ENCODE measurements around the gene LRRC45.
A peak's percentile ranks its signal among the peaks of the same experiment; 100 is the strongest.

The LRRC45 gene

DNA sequence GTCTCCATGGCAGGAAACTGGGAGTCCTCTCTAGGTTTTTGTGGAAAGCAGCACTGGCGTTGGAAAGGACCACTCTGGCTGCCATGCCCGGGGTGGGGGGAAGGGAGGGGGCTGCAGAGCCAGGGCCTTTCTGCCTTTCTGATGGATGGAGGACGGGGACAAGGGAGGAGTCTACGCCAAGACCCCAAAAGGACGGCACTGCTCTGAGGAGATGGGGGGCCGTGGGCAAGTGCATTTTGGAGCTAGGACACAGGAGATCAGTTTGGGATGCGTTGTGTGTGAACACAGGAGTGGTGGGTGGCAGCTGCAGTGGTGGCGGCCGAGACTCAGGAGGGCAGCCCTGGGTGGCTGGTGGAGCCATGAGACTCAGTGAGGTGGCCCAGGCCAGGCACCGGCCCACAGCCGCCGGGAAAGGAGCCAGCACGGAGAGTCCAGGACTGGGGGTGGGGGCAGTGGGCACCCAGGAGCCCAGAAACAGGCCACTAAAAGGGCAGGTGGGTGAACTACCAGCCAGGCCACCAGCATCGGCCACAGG is 2.5 kb upstream of the LRRC45 start:
- DNase-seq, result no peak

DNA sequence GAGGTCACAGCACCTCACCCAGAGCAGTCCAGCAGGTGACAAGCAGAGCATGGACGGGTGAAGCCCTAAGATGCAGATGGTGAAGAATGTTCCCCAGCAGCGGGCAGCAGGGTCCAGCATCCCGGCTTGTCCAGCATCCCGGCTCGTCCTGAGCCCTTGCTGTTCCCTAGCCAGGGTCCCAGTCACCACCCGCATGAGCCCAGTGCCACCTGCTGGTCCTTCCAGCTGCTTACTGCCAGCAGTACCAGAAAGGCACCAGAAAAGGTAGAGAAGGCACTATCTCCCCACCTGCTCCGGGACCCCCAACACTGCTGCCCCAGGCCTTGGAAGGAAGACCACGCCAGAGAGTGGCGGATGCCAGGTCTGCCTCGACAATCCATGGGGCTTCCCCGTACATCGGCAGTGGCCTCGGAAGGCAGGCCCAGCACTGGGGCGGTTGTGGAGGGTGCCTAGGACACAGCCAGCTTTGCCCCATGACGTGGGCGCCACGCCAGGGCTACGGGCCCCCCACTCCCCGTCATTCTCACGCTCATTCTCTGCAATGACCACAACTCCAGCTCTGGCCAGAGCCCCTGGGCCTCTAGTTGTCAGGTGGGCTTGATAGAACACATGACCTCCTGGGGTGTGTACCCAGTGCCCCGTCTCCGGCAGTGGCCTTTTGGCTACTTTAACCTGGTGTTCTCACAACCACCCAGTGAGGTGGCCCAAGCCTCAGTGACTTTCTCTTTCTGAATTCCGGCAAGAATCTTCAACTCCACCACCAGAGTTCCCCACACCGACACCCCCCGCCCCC is 1.8 kb upstream of the LRRC45 start:
- peak; percentile 67 for DNase-seq

DNA sequence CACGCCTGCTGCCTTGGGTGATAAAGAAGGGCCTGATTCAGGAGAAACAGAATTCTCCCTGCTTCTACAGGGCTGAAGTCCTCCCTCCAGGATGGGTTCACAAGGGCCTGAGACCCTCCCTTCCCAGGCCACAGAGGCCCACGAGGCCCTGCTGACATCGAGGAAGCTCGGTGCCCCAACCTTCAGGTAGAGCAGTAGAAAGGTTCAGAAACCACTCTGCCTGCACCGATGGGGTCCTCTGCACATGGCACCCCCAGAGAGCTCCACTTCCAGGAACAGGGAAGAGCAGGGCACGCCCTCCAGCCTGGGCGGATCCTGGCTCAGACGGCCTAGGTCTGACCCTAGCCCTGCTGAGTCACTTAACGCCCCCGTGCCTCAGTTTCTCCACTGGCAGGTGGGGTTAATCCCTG is 1.2 kb upstream of the LRRC45 start:
- DNase-seq, result peak; percentile 51

DNA sequence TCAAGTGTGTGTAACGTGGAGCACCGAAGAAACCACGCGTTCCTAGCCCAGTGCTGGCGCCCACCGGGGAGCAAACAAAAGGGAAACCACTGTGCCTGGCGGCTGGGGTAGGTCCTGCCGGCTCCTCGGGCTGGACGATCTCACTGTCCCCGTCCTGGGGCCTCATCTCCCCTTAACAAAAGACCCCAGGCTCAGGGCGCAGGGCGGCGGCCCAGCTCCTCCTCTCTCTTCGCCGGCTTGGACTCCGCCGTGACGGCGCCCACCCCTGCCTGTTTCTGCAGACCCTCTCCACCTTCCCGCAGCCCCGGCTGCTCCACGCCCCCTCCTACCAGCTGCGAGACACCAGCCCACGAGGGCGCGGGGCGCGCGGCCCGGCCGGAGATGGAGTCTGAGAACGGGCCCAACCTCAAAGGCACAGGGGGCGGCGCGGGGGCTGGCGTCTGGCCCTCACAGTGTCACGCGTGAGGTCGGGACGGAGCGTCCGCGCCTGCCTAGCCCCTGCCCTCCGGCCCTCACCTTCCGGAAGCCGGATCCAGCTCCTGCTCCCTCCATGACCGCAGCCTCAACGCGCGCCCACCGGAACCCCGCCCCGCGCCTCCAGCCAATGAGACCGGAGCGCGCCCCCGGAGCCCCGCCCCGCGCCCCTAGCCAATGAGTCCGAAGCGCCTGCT is 660 bp upstream of the LRRC45 start, which contains the start of gene CENPX:
CENPX (minus strand) TSS at position 569 of the 671 bp plus-strand sequence; CDS start at position 552, 17 bp downstream.
- DNase-seq, result no peak

DNA sequence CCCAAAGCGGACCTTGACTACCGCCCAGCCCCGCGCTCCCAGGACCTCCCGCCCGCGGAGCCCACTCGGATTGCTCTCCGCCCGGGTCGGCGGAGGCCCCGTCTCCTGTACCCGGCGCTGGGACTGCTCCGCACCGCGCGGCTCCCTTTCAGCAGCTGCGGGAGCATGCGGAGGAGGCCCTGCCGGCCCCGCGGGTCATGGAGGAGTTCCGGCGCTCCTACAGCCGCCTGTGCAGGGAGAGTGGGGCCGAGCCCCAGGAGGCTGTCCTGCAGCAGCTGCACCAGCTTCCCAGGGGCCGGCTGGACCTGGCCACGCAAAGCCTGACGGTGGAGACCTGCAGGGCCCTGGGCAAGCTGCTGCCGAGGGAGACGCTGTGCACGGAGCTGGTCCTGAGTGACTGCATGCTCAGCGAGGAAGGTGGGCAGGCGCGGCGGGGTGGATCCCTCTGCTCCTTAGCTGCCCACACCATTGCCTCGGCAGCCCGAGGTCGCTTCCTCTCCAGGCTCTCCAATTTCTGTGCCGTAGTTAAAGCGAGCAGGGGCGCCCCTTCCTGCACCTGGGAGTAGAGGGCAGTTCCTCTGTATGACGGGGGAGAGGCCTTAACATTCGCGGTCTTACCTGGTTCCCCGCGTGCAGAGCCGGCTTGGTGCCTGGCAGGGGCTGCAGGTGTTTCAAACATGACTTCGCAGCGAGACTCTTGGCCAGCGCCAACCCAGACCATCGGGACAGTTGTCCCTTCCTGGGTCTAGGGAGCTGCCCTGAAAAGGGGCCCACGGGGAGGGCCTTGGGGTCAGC is 539 bp downstream of the LRRC45 start:
- peak; percentile 27 for DNase-seq

DNA sequence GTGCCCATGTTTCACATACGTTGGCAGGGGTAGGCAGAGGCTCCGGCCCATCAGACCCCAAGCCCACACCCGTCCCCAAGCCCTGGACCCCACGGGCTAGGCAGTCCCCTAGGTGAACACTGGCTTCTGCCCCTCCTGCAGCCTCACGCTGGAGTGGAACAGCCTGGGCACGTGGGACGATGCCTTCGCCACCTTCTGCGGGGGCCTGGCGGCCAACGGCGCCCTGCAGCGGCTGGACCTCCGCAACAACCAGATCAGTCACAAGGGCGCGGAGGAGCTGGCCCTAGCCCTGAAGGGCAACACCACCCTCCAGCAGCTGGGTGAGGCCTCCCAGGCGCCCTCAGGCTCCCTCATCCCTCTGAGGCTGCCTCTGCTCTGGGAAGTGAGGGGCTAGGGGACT is 1.8 kb downstream of the LRRC45 start:
- no peak for DNase-seq

DNA sequence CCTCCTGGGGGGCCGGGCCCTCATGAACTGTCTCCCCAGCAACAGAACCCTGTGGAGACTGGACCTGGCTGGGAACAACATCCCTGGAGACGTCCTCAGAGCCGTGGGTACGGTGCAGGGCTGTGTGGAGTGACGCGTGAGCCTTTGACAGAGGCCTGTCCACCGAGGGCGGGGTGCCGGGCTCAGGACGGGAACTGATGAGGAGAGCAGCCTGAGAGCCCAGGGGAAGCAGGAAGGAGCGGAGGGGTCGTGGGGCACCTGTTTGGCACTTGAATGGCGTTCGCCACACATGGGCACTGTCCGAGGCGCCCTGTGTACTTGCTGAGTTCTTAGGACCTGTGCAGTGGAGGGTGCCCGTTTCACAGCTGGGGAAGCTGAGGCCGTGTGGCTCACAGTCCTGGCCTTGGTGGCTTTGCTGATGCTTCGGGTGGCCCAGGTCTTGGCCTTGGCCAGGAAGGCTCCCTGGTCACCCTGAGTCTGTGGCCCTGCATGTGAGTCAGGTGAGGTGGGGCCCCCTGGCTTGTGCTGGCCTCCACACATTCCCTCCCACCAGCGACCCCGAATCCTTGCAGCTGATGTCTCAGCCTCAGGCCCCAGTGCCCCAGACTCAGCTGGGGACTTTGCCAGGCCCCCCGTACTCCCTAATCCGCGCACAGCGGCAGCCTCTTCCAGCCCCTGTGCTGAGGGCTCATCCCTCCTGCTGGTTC is 2.4 kb downstream of the LRRC45 start:
- no peak for DNase-seq

DNA sequence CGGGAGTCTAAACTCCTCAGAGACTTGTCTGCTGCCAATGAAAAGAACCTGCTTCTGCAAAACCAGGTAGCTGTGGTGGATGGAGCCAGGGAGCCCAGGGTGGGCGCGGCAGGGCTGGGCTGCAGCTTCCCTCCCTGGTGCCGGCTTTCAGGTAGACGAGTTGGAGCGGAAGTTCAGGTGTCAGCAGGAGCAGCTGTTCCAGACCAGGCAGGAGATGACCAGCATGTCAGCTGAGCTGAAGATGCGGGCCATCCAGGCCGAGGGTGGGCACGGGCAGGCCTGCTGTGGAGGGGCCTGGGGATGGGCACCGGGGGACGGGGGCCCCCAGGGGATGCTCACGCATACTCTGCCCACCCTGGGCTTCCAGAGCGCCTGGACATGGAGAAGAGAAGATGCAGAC is 5.1 kb downstream of the LRRC45 start:
- no peak for DNase-seq

DNA sequence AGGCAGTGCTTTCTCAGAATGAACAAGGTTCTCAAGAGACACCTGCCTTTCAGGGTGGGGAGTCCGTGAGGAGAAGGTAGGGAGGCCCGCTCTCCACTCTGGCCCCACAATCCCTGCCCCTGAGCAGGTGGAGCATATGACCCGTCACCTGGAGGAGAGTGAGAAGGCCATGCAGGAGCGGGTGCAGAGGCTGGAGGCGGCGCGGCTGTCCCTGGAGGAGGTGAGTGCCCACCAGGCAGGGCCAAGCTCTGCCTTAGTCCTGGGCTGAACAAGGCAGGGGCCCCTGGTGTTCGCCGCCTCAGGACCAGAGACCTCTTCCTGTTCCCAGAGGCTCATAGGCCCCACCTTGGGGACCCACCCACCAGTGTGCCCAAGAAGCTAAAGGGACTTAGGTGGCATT is 5.9 kb downstream of the LRRC45 start:
- no peak for DNase-seq

DNA sequence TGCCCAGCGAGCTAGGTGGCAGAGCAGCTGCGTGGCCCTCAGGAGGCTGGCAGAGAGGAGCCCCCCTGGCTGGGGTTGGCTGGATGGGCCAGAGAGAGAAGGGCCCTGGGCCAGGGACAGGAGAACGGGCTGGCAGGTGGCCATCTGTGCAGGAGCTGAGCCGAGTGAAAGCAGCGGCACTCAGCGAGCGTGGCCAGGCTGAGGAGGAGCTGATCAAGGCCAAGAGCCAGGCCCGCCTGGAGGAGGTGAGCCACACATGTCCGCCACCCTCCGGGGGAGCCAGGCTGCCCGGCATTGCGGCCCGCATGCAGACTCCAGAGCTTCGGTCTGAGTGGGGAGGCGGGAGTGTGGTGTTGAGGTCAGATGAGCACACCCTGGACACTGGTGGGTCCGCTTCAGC is 6.3 kb downstream of the LRRC45 start:
- DNase-seq, result no peak

DNA sequence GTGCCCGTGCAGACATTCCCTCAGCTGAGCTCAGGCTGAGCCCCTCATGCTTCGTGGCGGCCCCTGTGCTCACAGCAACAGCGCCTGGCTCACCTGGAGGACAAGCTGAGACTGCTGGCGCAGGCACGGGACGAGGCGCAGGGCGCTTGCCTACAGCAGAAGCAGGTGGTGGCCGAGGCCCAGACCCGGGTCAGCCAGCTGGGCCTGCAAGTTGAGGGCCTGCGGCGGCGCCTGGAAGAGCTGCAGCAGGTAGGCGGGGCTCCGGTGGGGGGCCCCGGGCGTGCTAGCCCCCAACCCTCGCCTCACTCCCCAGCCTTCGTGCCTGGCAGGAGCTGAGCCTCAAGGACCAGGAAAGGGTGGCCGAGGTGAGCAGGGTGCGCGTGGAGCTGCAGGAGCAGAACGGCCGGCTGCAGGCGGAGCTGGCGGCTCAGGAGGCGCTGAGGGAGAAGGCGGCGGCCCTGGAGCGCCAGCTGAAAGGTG is 6.9 kb downstream of the LRRC45 start:
- no peak for DNase-seq

DNA sequence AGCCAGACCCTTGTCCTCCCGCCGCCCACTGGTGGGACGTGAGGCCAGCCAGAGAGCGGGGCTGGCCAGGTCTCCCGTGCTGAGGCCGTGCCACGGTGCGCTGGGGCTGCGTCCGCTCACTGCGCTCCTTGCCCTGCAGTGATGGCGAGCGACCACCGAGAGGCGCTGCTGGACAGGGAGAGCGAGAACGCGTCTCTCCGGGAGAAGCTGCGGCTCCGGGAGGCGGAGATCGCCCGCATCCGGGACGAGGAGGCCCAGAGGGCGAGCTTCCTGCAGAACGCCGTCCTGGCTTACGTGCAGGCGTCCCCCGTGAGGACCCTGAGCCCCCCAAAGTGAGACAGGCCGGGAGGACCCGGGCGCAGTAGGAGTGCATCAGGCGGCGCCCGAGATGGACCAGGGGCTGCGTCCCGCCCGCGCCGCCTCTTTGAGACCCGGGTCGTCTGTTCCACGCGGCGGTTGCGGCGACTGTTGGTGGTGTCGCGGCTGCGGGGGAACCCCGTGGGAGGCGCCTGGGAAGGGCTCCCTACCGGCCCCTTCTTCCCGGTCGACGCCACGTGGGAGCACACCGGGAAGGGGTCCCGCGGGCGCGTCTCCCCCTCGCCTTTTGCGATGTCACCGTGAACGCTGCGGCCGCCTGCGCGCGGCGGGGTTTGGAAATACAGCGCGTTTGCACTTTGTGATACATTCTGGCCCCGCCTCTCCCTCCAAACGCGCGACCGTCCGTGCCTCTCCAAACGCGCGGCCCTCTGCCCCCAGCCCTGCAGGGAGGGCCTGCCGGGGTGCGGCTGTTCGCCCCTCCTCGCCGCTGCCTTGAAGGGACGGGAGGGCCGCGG is 7.6 kb downstream of the LRRC45 start:
- peak; percentile 76 for DNase-seq

DNA sequence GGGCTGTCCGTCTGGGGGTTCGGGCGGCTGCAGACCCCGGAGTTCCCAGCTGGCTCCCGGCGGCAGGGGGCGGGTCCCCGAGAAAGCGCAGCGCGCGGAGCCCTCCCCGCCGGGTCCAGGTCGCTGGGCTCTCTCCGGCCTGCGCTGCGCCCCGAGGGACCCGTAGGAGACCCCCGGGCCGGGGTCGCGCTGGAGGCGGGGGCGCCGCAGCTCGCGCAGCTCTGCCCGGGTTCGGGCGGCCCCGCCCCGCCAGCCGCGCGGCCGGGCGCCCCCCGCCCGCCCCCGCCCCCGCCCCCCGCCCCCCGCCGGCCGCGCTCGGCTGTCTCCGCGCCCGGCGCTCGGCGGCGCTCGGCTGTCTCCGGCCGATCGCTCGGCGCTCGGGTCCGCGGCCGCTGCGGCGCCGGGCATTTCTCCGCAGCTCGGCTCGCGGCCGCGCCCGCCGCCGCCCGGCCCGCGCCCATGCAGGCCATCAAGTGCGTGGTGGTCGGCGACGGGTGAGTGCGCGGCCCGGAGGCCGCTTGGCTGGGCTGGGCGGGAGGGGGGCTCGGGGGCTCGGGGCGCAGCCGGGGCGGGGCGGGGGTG is 8.3 kb downstream of the LRRC45 start, which contains the start of gene RAC3:
RAC3 (plus strand) TSS at position 376 of the 582 bp plus-strand sequence; CDS start at position 460, 84 bp downstream.
- no peak for DNase-seq

DNA sequence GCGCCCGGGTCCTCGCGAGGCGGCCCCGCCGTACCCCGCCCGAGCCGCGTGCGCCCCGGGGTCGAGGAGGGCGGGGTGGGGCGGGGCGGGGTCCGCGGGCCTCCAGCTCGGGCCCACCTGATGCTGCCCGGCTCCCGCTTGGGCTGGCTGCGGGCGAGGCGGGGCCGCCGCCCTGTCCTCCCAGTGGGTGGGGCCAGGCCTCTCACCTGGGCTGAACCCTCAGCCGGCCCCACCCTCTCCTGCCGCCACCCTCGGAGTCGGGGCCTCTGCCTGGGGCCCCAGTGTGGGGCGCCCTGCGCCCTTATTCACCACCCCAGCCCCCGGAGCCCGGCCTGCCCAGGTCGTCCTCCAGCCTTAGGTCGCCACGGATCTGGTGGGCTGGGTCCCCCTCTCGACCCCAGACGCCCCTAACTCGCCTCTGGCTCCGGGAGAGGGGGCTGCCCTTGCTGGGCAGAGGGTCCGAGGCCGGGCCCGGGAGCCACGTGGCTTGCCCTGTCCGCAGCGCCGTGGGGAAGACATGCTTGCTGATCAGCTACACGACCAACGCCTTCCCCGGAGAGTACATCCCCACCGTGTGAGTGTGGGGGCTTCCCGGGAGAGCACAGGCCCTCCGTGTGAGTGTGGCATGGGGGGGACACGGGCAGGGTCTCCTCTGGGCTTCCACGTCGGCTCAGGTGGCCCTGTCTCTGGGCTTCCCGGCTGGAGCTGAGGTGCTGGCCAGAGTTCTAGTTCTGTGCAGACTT is 9.0 kb downstream of the LRRC45 start:
- peak; percentile 11 for DNase-seq

DNA sequence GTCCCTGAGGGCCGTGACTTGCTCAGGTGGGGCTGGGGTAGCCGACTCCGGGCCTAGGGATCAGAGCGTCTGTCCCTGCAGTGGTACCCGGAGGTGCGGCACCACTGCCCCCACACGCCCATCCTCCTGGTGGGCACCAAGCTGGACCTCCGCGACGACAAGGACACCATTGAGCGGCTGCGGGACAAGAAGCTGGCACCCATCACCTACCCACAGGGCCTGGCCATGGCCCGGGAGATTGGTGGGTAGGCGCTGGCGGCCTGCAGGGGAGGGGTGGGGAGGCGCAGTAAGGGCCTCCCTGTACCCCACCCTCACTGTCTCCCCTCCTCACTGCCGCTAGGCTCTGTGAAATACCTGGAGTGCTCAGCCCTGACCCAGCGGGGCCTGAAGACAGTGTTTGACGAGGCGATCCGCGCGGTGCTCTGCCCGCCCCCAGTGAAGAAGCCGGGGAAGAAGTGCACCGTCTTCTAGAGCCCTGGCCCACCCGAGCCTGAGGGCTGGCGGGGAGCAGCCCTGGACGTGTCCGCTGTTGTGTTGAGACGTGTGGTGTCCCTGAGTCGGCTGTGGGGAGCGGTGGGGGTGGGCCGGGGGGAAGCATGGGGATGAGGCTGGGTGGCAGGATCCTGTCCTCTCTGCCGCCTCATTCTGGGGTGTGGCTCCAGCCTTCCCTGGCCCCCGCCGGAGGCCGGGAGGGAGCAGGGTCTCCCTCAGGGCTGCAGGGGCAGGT is 10.4 kb downstream of the LRRC45 start:
- DNase-seq, result no peak

DNA sequence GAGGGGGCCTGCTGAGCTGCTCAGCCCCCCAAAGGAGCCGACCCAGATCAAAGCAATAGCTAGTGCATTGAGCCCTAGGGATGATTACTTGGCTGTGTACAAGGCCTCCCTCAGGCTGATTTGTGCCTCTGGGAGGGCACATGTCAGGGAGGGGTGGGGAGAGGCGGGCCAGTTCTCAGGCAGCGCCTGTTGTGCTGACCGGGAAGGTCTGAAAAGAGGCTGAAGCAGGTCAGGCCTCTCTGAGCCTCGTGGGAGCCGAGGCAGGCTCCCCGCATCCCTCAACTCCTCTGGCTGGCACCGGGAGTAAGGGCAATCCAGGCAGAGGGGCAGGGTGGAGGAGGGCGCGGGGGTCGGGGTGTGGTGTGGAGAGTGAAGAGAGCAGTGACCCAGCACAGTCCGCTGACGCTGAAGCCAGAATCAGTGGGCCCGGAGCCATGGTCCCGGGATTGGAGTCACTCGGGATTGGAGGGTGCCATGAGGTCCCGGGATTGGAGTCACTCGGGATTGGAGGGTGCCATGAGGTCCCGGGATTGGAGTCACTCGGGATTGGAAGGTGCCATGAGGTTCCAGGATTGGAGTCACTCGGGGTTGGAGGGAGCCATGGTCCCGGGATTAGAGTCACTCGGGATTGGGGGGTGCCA is 11.4 kb downstream of the LRRC45 start:
- DNase-seq, result no peak

DNA sequence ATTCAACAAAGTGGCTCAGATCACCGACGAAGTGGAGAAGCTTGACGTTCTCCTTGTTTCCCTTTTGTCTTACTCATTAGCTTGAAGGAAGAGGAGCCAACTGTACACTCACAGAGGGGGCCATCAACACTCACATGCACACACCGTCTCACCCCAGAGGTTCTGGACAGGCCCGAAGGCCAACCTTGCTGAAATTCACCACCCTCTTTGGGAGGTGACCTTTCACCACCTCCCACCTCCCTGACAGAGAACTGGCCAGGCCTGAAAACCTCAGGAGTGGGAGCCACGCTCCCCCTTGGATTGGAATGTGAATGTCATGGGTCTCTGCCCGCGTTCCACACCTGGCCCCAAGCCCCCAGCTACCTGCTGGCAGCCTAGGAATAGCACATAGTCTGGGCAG is 12.4 kb downstream of the LRRC45 start:
- DNase-seq, result no peak

DNA sequence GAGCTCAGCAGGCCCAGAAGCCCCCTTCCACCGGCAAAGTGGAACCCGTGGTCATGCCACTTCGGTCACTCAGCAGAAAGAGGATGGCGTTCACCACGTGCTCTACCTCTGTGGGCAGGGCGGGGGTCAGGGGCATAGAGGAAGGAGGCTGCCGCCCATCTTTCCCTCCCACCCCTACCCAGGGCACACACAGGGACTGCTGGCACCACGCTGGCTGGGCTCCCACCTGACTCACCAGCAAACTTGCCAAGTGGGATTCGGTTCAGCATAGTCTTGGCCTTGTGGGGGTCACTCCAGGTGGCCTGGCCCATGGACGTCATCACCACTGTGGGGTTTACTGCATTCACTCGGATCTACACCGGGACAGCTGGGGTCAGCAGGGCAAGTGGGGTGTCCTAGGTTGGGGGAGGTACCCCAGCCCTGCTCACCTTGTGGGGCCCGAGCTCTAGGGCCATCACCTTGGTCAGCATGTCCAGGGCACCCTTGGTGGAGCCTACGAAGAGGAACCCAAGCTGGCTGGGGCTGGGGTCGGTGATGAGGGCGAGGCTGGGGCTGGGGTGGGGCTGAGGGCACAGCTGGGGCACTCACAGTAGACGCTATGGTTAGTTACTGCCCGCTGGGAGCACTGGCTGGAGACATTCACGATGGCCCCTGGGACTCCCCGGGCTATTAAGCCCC is 13.0 kb downstream of the LRRC45 start:
- DNase-seq, result no peak

Measured in hematopoietic multipotent progenitor cell treated with erythropoietin and hydrocortisone succinate and interleukin-3 and kit ligand, for 8 days (in vitro differentiated cells).